Daoy (cell line): ENCODE data around the gene PAK1. TPM values are rescaled to one million over a fixed set of nuclear protein-coding genes. Genes with fewer than 3 reads are reported as not detected.

Experiments used
- DNase-seq: peaks from one replicate; pipeline ENCODE4 v3.0.0-alpha.2; 2015; ENCODE audit warnings: low read depth
- total RNA-seq: library from RNA; depleted of rRNA; stranded (reverse); fragments of >200 nt; shearing (Covaris generic); gene quantifications from 2 replicates; pipeline ENCODE4 v1.2.3, GENCODE V29; 2014; rRNA removed

PAK1 gene
- total RNA-seq, 1 experiment from 2014 or later, result 21.9 TPM

DNA sequence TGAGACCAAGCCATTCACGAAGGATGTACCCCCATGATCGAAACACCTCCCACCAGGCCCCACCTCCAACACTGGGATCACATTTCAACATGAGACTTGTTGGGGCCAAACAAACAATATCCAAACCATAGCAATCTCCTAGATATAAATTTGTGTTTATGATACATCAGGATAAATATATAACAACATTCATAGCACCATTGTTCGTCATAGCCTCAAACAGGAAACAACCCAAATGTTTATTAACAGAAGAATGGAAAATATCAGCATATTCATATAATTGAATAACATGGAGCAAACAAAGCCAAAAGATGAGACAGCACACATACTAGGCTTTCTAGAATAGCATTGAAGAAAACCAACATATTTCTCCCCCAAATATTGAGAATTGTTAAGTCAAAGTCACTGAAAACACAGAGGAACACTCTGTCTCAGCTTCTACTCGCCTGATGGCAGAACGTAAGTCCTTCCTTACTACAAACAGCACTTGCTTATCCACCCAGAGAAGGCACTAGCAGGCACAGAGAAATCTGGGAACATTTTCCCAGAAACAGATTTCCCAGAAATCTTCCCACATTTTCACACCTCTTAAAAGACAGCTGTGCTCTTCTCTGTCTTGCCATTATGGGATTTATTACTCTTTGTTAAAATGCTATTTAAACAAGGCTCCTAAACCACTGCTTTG is 164.4 kb downstream of the PAK1 start:
- DNase-seq, result no peak

GRCh38 chr11:77308838-77309237 is 165.1 kb downstream of the PAK1 start:
- no peak for DNase-seq

GRCh38 chr11:77303328-77303727 is 170.6 kb downstream of the PAK1 start:
- no peak for DNase-seq

DNA sequence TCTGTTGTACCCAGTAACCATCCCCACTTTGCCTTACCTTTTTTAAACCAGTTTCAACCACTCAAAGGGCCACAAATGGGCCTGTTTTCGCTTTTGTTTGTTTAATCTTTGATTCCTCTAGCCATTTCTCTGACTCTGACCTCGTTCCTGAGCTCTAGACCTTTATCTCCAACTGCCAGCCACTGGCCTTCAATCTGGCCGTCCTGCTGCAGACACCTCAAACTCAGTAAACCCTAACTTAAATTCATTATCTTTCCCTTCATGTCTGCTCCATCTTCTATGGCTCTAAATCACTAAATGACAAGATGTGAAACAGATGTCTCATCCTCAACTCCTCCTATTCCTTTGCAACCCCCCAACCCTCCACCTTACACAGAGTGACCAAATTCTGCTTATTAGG is 171.1 kb downstream of the PAK1 start:
- DNase-seq, result no peak

GRCh38 chr11:77301510-77301909 is 172.4 kb downstream of the PAK1 start, which contains the start of gene GDPD4:
Gene GDPD4 (minus strand): TSS chr11:77301686. CDS start chr11:77285137, 16,549 bp downstream.
- DNase-seq, result no peak

DNA sequence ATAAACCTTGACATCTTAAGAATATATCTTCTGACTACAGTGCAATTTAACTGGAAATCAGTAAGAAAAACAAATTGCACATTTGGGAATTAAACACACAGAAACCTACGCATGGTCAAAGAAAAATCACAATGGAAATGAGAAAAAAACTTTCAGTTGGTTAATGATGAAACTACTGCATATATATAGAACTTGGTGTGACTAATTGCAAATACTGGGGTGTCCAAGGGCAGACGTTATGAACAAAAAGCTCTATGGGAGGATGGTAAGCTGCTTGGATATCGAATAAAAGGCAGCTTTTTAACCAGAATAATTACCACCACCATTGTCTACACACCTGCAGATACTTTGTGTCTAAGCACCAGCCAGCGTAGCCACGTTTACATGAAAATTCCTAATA is 173.2 kb downstream of the PAK1 start:
- DNase-seq, result no peak

DNA sequence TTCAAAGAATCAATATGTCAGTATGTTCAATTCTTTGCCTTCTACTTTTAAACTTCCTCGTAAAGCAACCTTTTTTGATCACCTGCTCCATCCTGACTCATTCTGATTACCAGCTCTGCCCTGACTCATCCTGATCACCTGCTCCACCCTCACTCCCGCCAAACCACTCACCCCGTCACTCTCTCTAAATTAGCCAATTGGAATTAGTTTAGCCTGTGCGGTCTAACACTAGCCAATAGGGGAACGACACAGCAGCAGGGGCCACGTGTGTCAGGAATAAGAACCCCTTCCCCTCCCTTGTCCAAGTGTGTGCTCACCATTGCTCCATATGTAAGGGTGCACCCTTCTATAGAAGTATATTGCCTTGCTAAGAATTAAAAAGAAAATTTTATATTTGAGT is 173.9 kb downstream of the PAK1 start:
- peak; percentile 49 for DNase-seq

DNA sequence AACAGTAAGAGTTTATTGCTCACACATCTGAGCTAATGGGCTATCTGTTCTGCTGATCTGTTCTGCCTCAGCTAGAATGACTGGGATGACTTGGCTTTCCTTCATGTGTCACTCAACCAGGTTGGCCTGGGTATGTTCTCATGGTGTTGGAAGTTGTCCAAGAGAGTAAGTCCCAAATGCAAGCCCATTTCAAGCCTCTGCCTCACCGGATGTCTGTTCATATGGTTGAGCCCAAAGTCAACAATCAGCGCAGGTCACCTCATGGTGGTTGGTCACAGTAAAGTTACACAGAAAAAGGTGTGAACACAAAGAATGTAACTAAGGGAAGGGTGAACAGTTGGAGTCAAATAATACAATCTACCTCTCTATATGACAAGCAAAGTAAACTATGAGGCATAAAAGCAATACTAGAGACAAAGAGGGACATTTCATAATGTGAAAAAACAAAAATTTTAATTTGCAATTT is 174.3 kb downstream of the PAK1 start:
- DNase-seq, result peak; percentile 69

- no peak for DNase-seq
Observed at GRCh38 chr11:77294040-77294439, 179.9 kb downstream of the PAK1 start.

- DNase-seq, result no peak
Observed at GRCh38 chr11:77289737-77290136, 184.2 kb downstream of the PAK1 start.

GRCh38 chr11:77287615-77288273 is 186.2 kb downstream of the PAK1 start:
- peak; percentile 64 for DNase-seq

GRCh38 chr11:77287136-77287535 is 186.8 kb downstream of the PAK1 start:
- no peak for DNase-seq

- DNase-seq, result no peak
Observed at GRCh38 chr11:77284476-77285468, 189.1 kb downstream of the PAK1 start.

DNA sequence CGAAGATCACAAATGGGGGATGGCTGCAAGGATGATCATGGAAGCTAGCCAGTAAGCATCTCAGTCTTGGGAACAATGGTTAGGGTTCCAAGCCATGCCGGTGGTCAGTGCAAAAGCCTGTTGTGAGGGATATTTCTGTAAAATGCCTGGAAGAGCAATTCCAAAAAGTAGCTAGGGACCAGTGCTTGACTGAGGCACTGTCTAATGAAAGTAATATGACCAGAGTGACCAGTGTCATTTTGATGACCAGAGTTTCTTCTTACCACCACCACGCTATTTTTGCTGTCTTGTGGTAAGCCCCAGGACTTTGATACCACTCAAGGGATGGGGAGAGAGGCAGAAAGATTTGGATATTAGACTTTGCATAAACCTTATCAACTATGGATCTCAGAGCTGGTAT is 190.8 kb downstream of the PAK1 start:
- no peak for DNase-seq

GRCh38 chr11:77278595-77279506 is 195.0 kb downstream of the PAK1 start:
- DNase-seq, result no peak

GRCh38 chr11:77276271-77276670 is 197.6 kb downstream of the PAK1 start:
- DNase-seq, result no peak

Other genes with a start within 250 kb of the PAK1 start
- not detected in 2 replicates for gene GDPD4, start 172.4 kb downstream of the PAK1 start, total RNA-seq
- gene AQP11, start 115.9 kb upstream of the PAK1 start, total RNA-seq, result 0.06 and 0.23 TPM in 2 replicates
- gene CLNS1A, start 163.7 kb upstream of the PAK1 start, total RNA-seq, result 236 and 286 TPM in 2 replicates